RWPE2 (cell line): ENCODE results near the gene SCLT1.

Source experiments
- ATAC-seq: fragments of 200-7000 bp; cut with Tn5 transposase; 3 replicates; pipeline ENCODE4 v1.9.1; 2021; ENCODE audit warnings: low read depth
- DNase-seq: peaks from one replicate; pipeline ENCODE4 v3.0.0-alpha.2; 2020; ENCODE audit warnings: low spot score
- H3K27ac ChIP-seq: fragments of 450-650 bp; 2 replicates; pipeline ENCODE4 v1.5.1; 2017; ENCODE audit warnings: mild to moderate bottlenecking; ENCODE audit not compliant: poor library complexity, severe bottlenecking
- H3K27me3 ChIP-seq: fragments of 250-450 bp; sonication (Bioruptor Pico); 2 replicates; pipeline ENCODE4 v1.5.1; 2021; ENCODE audit warnings: mild to moderate bottlenecking, moderate library complexity; ENCODE audit not compliant: insufficient read depth, poor library complexity, severe bottlenecking
- H3K36me3 ChIP-seq: fragments of 250-450 bp; sonication (Bioruptor Pico); 2 replicates; pipeline ENCODE4 v1.5.1; 2020; ENCODE audit warnings: low read depth, mild to moderate bottlenecking, moderate library complexity
- H3K4me1 ChIP-seq: fragments of 250-450 bp; sonication (Bioruptor Pico); 2 replicates; pipeline ENCODE4 v1.5.1; 2021; ENCODE audit warnings: mild to moderate bottlenecking, moderate library complexity; ENCODE audit not compliant: insufficient read depth, poor library complexity, severe bottlenecking
- H3K4me3 ChIP-seq: fragments of 250-450 bp; sonication (Bioruptor Pico); 2 replicates; pipeline ENCODE4 v1.5.1; 2021; ENCODE audit warnings: mild to moderate bottlenecking, moderate library complexity; ENCODE audit not compliant: severe bottlenecking
- H3K9me3 ChIP-seq: fragments of 250-450 bp; sonication (Bioruptor Pico); 2 replicates; pipeline ENCODE4 v1.5.1; 2021; ENCODE audit warnings: mild to moderate bottlenecking, moderate library complexity; ENCODE audit not compliant: severe bottlenecking
- TF ChIP-seq, protein P1 (sequence below): fragments of 450-650 bp; IDR thresholded peaks from one replicate; pipeline ENCODE4 v1.5.1; 2017; ENCODE audit warnings: mild to moderate bottlenecking, moderate library complexity; ENCODE audit not compliant: poor library complexity, severe bottlenecking

The SCLT1 gene

DNA sequence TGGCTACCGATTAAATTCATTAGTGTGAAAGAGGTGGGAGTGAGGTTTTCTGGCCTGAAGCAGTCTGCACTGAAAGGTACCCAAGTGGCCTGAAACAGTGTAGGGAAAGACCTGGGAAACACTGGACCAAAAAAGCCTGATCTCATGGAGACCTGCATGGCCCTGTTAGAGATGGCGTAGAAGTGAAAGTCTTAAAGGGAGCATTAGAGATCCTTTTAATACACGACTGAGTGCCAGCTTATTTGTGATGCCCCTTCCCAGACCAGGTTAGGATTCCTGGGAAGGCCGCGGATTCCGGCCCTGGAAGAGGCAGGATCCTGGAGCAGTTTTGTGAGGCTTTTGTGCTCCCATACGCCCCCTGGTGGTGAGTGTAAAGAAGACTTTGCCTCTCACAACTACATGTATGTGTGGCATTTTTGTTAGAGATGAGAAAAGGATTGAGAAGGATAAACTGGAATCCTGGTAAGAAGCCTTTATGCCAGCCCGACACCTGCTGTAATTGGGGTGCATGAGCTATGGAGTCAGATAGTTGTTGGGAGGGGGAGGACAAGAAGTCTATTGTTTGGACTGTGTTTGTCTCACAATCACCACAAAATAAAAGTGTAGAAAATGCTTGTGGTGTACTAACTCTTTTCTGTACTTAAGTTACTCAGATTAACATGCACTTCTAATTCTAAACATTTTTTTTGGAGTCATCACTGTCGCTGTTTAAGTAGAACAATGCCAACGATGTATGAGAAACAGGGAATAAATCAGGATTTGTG is 229.8 kb downstream of the SCLT1 start:
- Histone ChIP-seq H3K4me3 (no peak overlapping the region), H3K36me3 (peaks cover 52% of the 10 kb centered on the region), H3K9me3 (no peaks in the 10 kb centered on the region), H3K4me1 (no peaks in the 10 kb centered on the region), H3K27ac (no peak overlapping the region), H3K27me3 (no peaks in the 10 kb centered on the region)
- DNase-seq (no peak), ATAC-seq (peak; percentile 82)
- TF ChIP-seq, protein P1, sequence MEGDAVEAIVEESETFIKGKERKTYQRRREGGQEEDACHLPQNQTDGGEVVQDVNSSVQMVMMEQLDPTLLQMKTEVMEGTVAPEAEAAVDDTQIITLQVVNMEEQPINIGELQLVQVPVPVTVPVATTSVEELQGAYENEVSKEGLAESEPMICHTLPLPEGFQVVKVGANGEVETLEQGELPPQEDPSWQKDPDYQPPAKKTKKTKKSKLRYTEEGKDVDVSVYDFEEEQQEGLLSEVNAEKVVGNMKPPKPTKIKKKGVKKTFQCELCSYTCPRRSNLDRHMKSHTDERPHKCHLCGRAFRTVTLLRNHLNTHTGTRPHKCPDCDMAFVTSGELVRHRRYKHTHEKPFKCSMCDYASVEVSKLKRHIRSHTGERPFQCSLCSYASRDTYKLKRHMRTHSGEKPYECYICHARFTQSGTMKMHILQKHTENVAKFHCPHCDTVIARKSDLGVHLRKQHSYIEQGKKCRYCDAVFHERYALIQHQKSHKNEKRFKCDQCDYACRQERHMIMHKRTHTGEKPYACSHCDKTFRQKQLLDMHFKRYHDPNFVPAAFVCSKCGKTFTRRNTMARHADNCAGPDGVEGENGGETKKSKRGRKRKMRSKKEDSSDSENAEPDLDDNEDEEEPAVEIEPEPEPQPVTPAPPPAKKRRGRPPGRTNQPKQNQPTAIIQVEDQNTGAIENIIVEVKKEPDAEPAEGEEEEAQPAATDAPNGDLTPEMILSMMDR, result peak; percentile 88

DNA sequence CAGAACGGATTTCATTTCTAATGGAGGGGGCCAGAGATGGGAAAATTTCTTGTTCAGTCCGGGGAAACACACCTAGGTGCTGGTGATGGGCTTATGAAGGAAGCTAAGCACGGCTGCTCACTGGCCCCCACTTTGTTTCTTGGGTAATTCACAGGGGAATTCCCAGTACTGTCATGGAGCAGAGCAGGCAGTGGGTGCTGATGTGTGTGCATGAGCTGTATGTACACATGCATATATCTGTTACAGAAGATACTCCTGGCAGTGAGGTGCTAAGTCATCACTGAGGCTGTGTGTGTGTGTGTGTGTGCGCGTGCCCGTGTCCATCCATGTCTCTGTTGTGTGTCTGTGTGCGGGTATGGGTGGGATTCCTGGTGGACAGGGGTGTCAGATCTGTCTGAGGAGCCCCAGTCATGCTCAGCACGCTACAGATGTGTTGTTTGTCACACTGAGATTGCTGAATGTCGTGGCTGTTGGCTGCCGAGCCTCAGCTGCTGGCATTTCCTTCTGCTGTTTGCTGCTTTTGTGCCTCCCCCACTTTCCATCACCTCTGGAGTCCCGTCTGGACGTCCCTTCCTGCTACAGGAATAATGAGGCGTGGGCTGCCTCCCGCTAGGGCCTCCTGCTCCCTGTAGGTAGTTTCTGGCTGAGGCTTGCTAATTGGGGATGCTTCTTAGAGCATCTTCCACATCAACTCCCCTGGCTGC is 230.6 kb downstream of the SCLT1 start:
- Histone ChIP-seq H3K36me3 (peaks cover 45% of the 10 kb centered on the region), H3K4me3 (no peak overlapping the region), H3K27ac (no peak overlapping the region), H3K4me1 (no peaks in the 10 kb centered on the region), H3K9me3 (no peaks in the 10 kb centered on the region), H3K27me3 (no peaks in the 10 kb centered on the region)
- DNase-seq (no peak), ATAC-seq (peak; percentile 26; the same call in 2 of the 3 replicates)
- TF ChIP-seq, protein P1, result no peak

DNA sequence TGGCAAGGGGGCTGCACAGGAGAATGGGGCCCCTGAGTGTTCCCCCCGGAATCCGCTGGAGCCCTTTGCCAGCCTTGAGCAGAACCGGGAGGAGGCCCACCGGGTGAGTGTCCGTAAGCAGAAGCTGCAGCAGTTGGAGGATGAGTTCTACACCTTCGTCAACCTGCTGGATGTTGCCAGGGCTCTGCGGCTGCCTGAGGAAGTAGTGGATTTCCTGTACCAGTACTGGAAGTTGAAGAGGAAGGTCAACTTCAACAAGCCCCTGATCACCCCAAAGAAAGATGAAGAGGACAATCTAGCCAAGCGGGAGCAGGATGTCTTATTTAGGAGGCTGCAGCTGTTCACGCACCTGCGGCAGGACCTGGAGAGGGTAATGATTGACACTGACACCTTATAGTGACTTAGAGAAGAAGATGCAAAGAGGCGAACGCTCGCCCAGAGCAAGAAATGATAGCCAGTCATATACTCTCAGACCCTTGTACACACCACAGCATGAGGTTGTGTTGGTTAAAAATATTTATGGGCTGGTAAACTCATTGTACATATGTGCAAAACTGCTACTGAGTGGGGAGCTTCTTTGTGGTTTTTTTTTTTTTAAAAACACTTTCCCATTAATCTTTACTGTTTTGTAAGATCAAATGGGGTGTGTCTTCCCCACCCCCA is 231.4 kb downstream of the SCLT1 start:
- no peaks in the 10 kb centered on the region for H3K4me1 ChIP-seq
- TF ChIP-seq, protein P1, result no peak
- H3K36me3 ChIP-seq, result peaks cover 50% of the 10 kb centered on the region
- no peak overlapping the region for H3K4me3 ChIP-seq
- H3K27me3 ChIP-seq, result no peaks in the 10 kb centered on the region
- H3K27ac ChIP-seq, result no peak overlapping the region
- DNase-seq, result no peak
- H3K9me3 ChIP-seq, result no peaks in the 10 kb centered on the region
- ATAC-seq, result no peak

DNA sequence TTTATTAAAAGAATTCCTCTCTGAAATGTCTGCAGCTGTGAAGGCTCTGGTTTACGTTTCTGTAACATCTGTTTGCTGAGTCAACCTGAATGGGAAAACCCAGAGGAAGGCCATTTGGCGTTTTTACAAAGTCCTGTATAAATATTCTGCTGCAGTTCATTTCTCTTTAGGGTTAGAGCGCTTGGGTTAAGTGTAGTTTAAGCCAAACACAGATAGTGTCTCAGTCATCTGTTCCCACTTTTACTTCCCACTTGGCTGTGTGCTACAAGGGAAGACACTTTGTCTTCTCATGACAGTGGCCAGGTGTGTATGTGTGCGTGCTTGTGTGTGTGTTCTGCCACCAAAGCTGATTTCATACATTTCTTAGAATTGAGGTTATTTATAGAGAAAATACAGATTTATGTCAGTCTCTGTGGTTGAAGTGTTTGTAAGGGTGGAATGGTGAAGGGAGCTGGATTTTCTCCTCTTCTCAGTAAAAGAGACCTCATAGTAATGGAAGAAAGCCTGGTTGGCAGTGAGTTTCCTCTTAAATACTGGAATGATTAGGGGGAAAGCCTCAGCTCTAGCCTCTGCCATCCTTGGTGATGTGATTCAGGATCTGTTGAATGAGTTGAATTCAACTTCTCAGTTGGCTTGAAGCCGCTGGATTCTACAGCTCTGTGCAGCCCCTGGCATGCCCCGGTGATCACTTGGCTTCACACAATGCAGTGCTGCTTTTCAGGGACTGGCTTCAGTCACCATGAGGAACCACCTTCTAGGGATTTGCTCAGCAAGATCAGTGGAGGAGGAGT is 233.3 kb downstream of the SCLT1 start:
- H3K4me3 ChIP-seq, result no peak overlapping the region
- no peaks in the 10 kb centered on the region for H3K27me3 ChIP-seq
- peaks cover 69% of the 10 kb centered on the region for H3K36me3 ChIP-seq
- ATAC-seq, result no peak
- TF ChIP-seq, protein P1, result no peak
- no peaks in the 10 kb centered on the region for H3K4me1 ChIP-seq
- no peaks in the 10 kb centered on the region for H3K9me3 ChIP-seq
- H3K27ac ChIP-seq, result no peak overlapping the region
- DNase-seq, result no peak
